ENCODE measurements around the gene GBX2. TPM values are rescaled to one million over a fixed set of nuclear protein-coding genes. Genes with fewer than 3 reads are reported as not detected.

GBX2 gene
- total RNA-seq, 3 donors from 2014 or later = not detected

- Mint-ChIP-seq H3K4me3 (peak overlapping the region; percentile 60), H3K27me3 (ENCODE audit: low read depth) (peaks cover 64% of the 10 kb centered on the region), H3K9me3 (no peaks in the 10 kb centered on the region), H3K36me3 (ENCODE audit: insufficient read depth) (no peaks in the 10 kb centered on the region), H3K4me1 (ENCODE audit: low read depth) (peaks cover 15% of the 10 kb centered on the region)
- no peak for DNase-seq
- ATAC-seq = no peak
Measured at GRCh38 chr2:236166796-236167296, 1.3 kb downstream of the GBX2 start.

GRCh38 chr2:236165842-236166795 is 2.1 kb downstream of the GBX2 start:
- Mint-ChIP-seq H3K36me3 (ENCODE audit: insufficient read depth) (no peaks in the 10 kb centered on the region), H3K27me3 (ENCODE audit: low read depth) (peaks cover 66% of the 10 kb centered on the region), H3K4me1 (ENCODE audit: low read depth) (peaks cover 15% of the 10 kb centered on the region), H3K9me3 (no peaks in the 10 kb centered on the region), H3K4me3 (peak overlapping the region; percentile 60)
- ATAC-seq (no peak), DNase-seq (no peak)

GRCh38 chr2:236164925-236165841 is 3.0 kb downstream of the GBX2 start:
- H3K4me1 Mint-ChIP-seq (ENCODE audit: low read depth) = peaks cover 15% of the 10 kb centered on the region
- no peak for DNase-seq
- H3K4me3 Mint-ChIP-seq = peak overlapping the region; percentile 19
- no peaks in the 10 kb centered on the region for H3K9me3 Mint-ChIP-seq
- H3K36me3 Mint-ChIP-seq (ENCODE audit: insufficient read depth) = no peaks in the 10 kb centered on the region
- H3K27me3 Mint-ChIP-seq (ENCODE audit: low read depth) = peaks cover 61% of the 10 kb centered on the region
- ATAC-seq = no peak

DNA sequence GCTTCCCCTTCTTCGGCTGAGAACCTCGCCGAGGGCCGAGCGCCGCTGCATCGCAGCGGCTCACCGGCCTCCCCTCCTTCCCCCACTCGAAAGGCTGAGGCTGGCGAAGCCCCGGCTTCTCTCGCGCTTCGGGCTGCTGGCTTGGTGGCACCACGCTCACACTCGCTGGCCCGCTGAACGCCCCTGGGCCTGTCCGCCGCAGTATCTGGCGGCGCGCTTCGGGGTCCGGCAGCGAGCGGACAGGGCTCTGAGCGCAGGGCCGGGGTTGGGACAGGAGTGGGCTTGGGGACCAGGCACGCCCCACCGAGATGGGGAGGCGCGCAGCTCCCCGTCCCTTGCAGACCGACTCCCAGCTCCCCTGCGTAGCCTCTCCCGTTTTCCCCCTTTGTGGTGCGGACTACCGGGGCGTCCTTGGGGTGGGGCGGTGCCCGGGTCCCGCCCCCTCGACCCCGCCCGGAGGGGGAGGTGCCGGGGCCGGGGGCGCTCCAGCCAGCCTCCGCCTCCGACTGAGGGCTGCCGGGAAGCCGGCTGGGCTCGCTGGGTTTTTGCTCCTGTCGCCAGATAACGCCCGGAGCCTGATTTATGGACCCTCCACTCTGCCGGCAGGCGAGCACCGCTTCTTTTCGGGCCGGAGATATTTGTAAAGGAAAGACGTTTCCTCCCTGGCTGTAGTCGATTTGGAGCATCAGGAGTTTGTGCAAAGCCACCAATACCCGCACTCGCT is 3.8 kb downstream of the GBX2 start:
- ATAC-seq (no peak), DNase-seq (no peak)
- Mint-ChIP-seq H3K4me3 (peak overlapping the region; percentile 19), H3K36me3 (ENCODE audit: insufficient read depth) (no peaks in the 10 kb centered on the region), H3K4me1 (ENCODE audit: low read depth) (peaks cover 15% of the 10 kb centered on the region), H3K27me3 (ENCODE audit: low read depth) (peaks cover 54% of the 10 kb centered on the region), H3K9me3 (no peaks in the 10 kb centered on the region)

GRCh38 chr2:236163471-236164200 is 4.5 kb downstream of the GBX2 start:
- Mint-ChIP-seq H3K4me3 (no peak overlapping the region), H3K4me1 (ENCODE audit: low read depth) (peaks cover 15% of the 10 kb centered on the region), H3K27me3 (ENCODE audit: low read depth) (peaks cover 55% of the 10 kb centered on the region), H3K9me3 (no peaks in the 10 kb centered on the region), H3K36me3 (ENCODE audit: insufficient read depth) (no peaks in the 10 kb centered on the region)
- DNase-seq (no peak), ATAC-seq (no peak)

- DNase-seq (no peak), ATAC-seq (no peak)
- Mint-ChIP-seq H3K9me3 (no peaks in the 10 kb centered on the region), H3K27me3 (ENCODE audit: low read depth) (peaks cover 61% of the 10 kb centered on the region), H3K36me3 (ENCODE audit: insufficient read depth) (no peaks in the 10 kb centered on the region), H3K4me1 (ENCODE audit: low read depth) (peaks cover 15% of the 10 kb centered on the region), H3K4me3 (no peak overlapping the region)
Measured at GRCh38 chr2:236162882-236163470, 5.2 kb downstream of the GBX2 start.

GRCh38 chr2:236162031-236162845 is 5.9 kb downstream of the GBX2 start:
- peaks cover 68% of the 10 kb centered on the region for H3K27me3 Mint-ChIP-seq (ENCODE audit: low read depth)
- H3K36me3 Mint-ChIP-seq (ENCODE audit: insufficient read depth) = no peaks in the 10 kb centered on the region
- H3K4me3 Mint-ChIP-seq = no peak overlapping the region
- ATAC-seq = no peak
- peaks cover 15% of the 10 kb centered on the region for H3K4me1 Mint-ChIP-seq (ENCODE audit: low read depth)
- H3K9me3 Mint-ChIP-seq = no peaks in the 10 kb centered on the region
- no peak for DNase-seq

GRCh38 chr2:236161531-236161930 is 6.7 kb downstream of the GBX2 start:
- ATAC-seq (no peak), DNase-seq (no peak)
- Mint-ChIP-seq H3K36me3 (ENCODE audit: insufficient read depth) (no peaks in the 10 kb centered on the region), H3K4me1 (ENCODE audit: low read depth) (peaks cover 10% of the 10 kb centered on the region), H3K27me3 (ENCODE audit: low read depth) (peaks cover 69% of the 10 kb centered on the region), H3K9me3 (no peaks in the 10 kb centered on the region), H3K4me3 (no peak overlapping the region)

- peaks cover 67% of the 10 kb centered on the region for H3K27me3 Mint-ChIP-seq (ENCODE audit: low read depth)
- H3K9me3 Mint-ChIP-seq = no peaks in the 10 kb centered on the region
- ATAC-seq = no peak
- no peak for DNase-seq
- no peaks in the 10 kb centered on the region for H3K36me3 Mint-ChIP-seq (ENCODE audit: insufficient read depth)
- H3K4me3 Mint-ChIP-seq = no peak overlapping the region
- peaks cover 5% of the 10 kb centered on the region for H3K4me1 Mint-ChIP-seq (ENCODE audit: low read depth)
Measured at GRCh38 chr2:236161082-236161462, 7.1 kb downstream of the GBX2 start.

DNA sequence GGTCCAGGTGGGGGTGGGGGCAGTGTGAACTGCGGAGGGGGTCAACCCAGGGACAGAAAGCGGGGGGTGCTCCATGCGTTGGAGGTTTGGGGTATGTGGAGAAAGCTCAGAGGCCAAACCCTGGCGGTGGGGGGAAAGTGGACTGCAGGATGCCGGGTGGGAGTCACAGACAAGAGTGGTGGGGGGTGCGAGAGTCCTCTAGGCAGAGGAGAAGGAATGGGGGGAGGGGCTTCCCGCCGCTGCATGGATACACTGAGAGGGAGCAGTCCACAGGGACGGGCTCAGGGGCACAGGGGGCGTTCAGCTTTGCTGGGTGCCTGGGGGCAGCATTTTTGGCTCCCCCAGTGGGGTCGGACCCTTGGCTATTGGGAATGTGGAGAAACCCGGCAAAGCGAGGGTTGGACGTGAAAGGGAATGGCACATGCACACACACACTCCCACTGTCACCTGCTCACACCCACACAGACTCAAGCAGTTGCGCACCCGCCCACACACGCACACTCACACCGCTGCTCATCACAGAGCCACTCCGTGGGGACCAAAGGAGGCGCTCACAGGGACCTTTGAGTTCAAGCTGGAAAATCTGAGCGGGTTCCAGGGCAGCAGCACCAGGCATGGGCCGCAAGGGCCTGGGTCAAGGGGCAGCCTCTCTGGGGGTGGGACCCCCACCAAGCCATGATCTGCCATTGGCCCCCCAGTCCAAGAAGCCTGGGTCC is 7.7 kb downstream of the GBX2 start:
- Mint-ChIP-seq H3K4me3 (no peak overlapping the region), H3K36me3 (ENCODE audit: insufficient read depth) (no peaks in the 10 kb centered on the region), H3K27me3 (ENCODE audit: low read depth) (peaks cover 64% of the 10 kb centered on the region), H3K4me1 (ENCODE audit: low read depth) (peaks cover 5% of the 10 kb centered on the region), H3K9me3 (no peaks in the 10 kb centered on the region)
- ATAC-seq = no peak
- DNase-seq = no peak

DNA sequence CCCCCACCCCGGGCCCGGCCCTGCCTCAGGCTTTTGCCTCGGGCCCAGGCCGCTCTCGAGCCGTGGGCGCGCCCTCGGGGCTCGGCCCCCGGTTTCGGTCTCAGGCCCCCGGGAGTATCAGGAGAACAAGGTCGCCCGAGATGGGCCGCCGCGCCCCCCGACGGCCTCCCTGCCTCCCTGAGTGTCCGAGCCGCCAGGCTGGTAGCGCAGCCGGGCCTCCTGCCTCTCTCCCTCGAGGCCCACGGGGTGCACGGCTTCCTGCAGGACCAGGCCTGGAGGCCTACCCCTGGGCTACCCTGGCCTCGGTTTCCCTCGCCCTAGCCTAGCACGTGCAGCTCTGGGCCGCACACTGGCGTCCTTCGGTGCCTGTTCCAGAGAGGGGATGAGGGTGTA is 8.4 kb downstream of the GBX2 start:
- H3K36me3 Mint-ChIP-seq (ENCODE audit: insufficient read depth) = no peaks in the 10 kb centered on the region
- ATAC-seq (no peak), DNase-seq (no peak)
- no peaks in the 10 kb centered on the region for H3K9me3 Mint-ChIP-seq
- H3K4me3 Mint-ChIP-seq = no peak overlapping the region
- peaks cover 1% of the 10 kb centered on the region for H3K4me1 Mint-ChIP-seq (ENCODE audit: low read depth)
- H3K27me3 Mint-ChIP-seq (ENCODE audit: low read depth) = peaks cover 58% of the 10 kb centered on the region

Data from activated T-cell treated with anti-CD3 and anti-CD28 coated beads, Interleukin-2, amount 50 U/mL, for 4 hours (primary cell).